WTC11 (cell line): ENCODE measurements around the gene TLE4. TPM values are rescaled to one million over a fixed set of nuclear protein-coding genes. Genes with fewer than 3 reads are reported as not detected.

Source experiments
- ATAC-seq: fragments of 200-7000 bp; cut with Tn5 transposase; 2 replicates; pipeline ENCODE4 v1.10.0; 2021; ENCODE audit warnings: mild to moderate bottlenecking, moderate library complexity
- CTCF ChIA-PET: fragments of 300-600 bp; sonication (Branson Sonifier 250); formaldehyde crosslinking; loops from one replicate; lab custom pipeline; 2021; ENCODE audit warnings: antibody characterized with exemption; lab: Charles Lee
- POLR2A ChIA-PET: fragments of 350-600 bp; sonication (Branson Sonifier 250); formaldehyde crosslinking; loops from one replicate; lab custom pipeline; 2021; ENCODE audit warnings: antibody characterized with exemption; lab: Charles Lee
- DNase-seq: peaks from one replicate; pipeline ENCODE4 v3.0.0; 2021; ENCODE audit warnings: low spot score
- H3K27ac Mint-ChIP-seq: 2 replicates; pipeline ENCODE4 v1.8.0; 2021; ENCODE audit warnings: mixed read lengths
- H3K27me3 Mint-ChIP-seq: 2 replicates; pipeline ENCODE4 v1.8.0; 2021; ENCODE audit warnings: low read depth, mild to moderate bottlenecking, moderate library complexity, mixed read lengths
- H3K36me3 Mint-ChIP-seq: 2 replicates; pipeline ENCODE4 v1.8.0; 2021; ENCODE audit warnings: mixed read lengths
- H3K4me1 Mint-ChIP-seq: 2 replicates; pipeline ENCODE4 v1.8.0; 2022; ENCODE audit warnings: mixed read lengths
- H3K4me3 Mint-ChIP-seq: 2 replicates; pipeline ENCODE4 v1.8.0; 2021; ENCODE audit warnings: mild to moderate bottlenecking, moderate library complexity, mixed read lengths
- H3K9me3 Mint-ChIP-seq: 2 replicates; pipeline ENCODE4 v1.8.0; 2021; ENCODE audit warnings: mixed read lengths
- CREB1 ChIP-seq: sonication (generic); formaldehyde crosslinking; IDR thresholded peaks from 2 replicates; pipeline ENCODE4 v1.8.0; 2023; ENCODE audit warnings: mild to moderate bottlenecking, missing genetic modification reagents
- E2F1 ChIP-seq: sonication (generic); formaldehyde crosslinking; IDR thresholded peaks from 2 replicates; pipeline ENCODE4 v1.8.0; 2022; ENCODE audit warnings: mild to moderate bottlenecking, missing genetic modification reagents
- E2F4 ChIP-seq: sonication (generic); formaldehyde crosslinking; IDR thresholded peaks from 2 replicates; pipeline ENCODE4 v1.8.1; 2022; ENCODE audit warnings: low read depth, mild to moderate bottlenecking, moderate library complexity, missing genetic modification reagents, borderline replicate concordance
- GRHL2 ChIP-seq: fragments of 250-450 bp; sonication (Bioruptor Pico); IDR thresholded peaks from 2 replicates; pipeline ENCODE4 v1.8.0; 2022; ENCODE audit warnings: mild to moderate bottlenecking, moderate library complexity; ENCODE audit not compliant: insufficient replicate concordance, severe bottlenecking
- MXD4 ChIP-seq: fragments of 250-450 bp; sonication (Bioruptor Pico); IDR thresholded peaks from 2 replicates; pipeline ENCODE4 v1.8.0; 2021; ENCODE audit warnings: mild to moderate bottlenecking, moderate library complexity, borderline replicate concordance
- STAT6 ChIP-seq: sonication (generic); formaldehyde crosslinking; conservative IDR thresholded peaks from 2 replicates; pipeline ENCODE4 v1.8.1; 2023; ENCODE audit warnings: mild to moderate bottlenecking, low read depth, missing genetic modification reagents, moderate library complexity
- TEAD4 ChIP-seq: sonication (generic); formaldehyde crosslinking; IDR thresholded peaks from 2 replicates; pipeline ENCODE4 v1.8.0; 2022; ENCODE audit warnings: mild to moderate bottlenecking, missing genetic modification reagents
- ZNF121 ChIP-seq: sonication (generic); formaldehyde crosslinking; IDR thresholded peaks from 2 replicates; pipeline ENCODE4 v1.8.0; 2023; ENCODE audit warnings: missing genetic modification reagents
- ZNF138 ChIP-seq: sonication (generic); formaldehyde crosslinking; conservative IDR thresholded peaks from 2 replicates; pipeline ENCODE4 v1.8.1; 2022; ENCODE audit warnings: mild to moderate bottlenecking, moderate library complexity, missing genetic modification reagents
- ZNF232 ChIP-seq: sonication (generic); formaldehyde crosslinking; IDR thresholded peaks from 2 replicates; pipeline ENCODE4 v1.8.0; 2022; ENCODE audit warnings: mild to moderate bottlenecking, missing genetic modification reagents
- ZNF416 ChIP-seq: fragments of 250-450 bp; sonication (Bioruptor Pico); IDR thresholded peaks from 2 replicates; pipeline ENCODE4 v1.9.0; 2021; ENCODE audit warnings: mild to moderate bottlenecking, inconsistent platforms
- ZNF423 ChIP-seq: fragments of 250-450 bp; sonication (Bioruptor Pico); IDR thresholded peaks from 2 replicates; pipeline ENCODE4 v2.1.2; 2022; ENCODE audit warnings: mild to moderate bottlenecking, moderate library complexity
- ZNF512 ChIP-seq: sonication (generic); formaldehyde crosslinking; IDR thresholded peaks from 2 replicates; pipeline ENCODE4 v1.8.1; 2022; ENCODE audit warnings: missing genetic modification reagents, borderline replicate concordance
- total RNA-seq: library from RNA; stranded (reverse); gene quantifications from 3 replicates; pipeline ENCODE4 v1.2.3, GENCODE V29; 2021
- TF ChIP-seq, protein P1 (sequence below): fragments of 250-450 bp; sonication (Bioruptor Pico); IDR thresholded peaks from 2 replicates; pipeline ENCODE4 v1.9.0; 2021; ENCODE audit warnings: mild to moderate bottlenecking, borderline replicate concordance
- TF ChIP-seq, protein P2 (sequence below): sonication (generic); formaldehyde crosslinking; IDR thresholded peaks from 2 replicates; pipeline ENCODE4 v1.8.0; 2022; ENCODE audit warnings: mild to moderate bottlenecking, missing genetic modification reagents
- TF ChIP-seq, protein P3 (sequence below): sonication (generic); formaldehyde crosslinking; IDR thresholded peaks from 2 replicates; pipeline ENCODE4 v1.8.1; 2023; ENCODE audit warnings: mild to moderate bottlenecking, moderate library complexity, missing genetic modification reagents
- TF ChIP-seq, protein P4 (sequence below): sonication (generic); formaldehyde crosslinking; conservative IDR thresholded peaks from 2 replicates; pipeline ENCODE4 v1.8.1; 2022; ENCODE audit warnings: mild to moderate bottlenecking, missing genetic modification reagents

The TLE4 gene
- total RNA-seq, 1 experiment from 2014 or later, result 48.1 TPM

GRCh38 chr9:79569814-79570447 is 1.8 kb upstream of the TLE4 start:
- ATAC-seq (no peak), DNase-seq (no peak)
- Mint-ChIP-seq H3K27me3 (peaks cover 6% of the 10 kb centered on the region), H3K4me3 (no peak overlapping the region), H3K36me3 (no peaks in the 10 kb centered on the region), H3K27ac (peak overlapping the region; percentile 65), H3K4me1 (peaks cover 16% of the 10 kb centered on the region), H3K9me3 (no peaks in the 10 kb centered on the region)
- ChIA-PET POLR2A (interaction anchor here (1.3 kb wide), 1 partner anchor 9 kb away, joined by 4 read pairs; no protein-coding TSS in a partner anchor), CTCF (no interaction called here)
- TF ChIP-seq CREB1 (CRISPR knock-in tag) (no peak), ZNF416 (CRISPR knock-in tag) (no peak)

GRCh38 chr9:79570448-79571308 is 1.1 kb upstream of the TLE4 start:
- peak overlapping the region; percentile 65 for H3K27ac Mint-ChIP-seq
- no peaks in the 10 kb centered on the region for H3K9me3 Mint-ChIP-seq
- peaks cover 6% of the 10 kb centered on the region for H3K27me3 Mint-ChIP-seq
- DNase-seq (peak; percentile 63), ATAC-seq (peak; percentile 7)
- H3K36me3 Mint-ChIP-seq, result peaks cover 3% of the 10 kb centered on the region; the same call in 1 of the 2 replicates
- CTCF ChIA-PET, result interaction anchor here (0.7 to 2.2 kb wide), 8 partner anchors 62 to 974 kb away, joined by 3 to 8 read pairs (median 4); no protein-coding TSS in a partner anchor
- H3K4me1 Mint-ChIP-seq, result peaks cover 21% of the 10 kb centered on the region
- H3K4me3 Mint-ChIP-seq, result no peak overlapping the region
- POLR2A ChIA-PET, result interaction anchor here (0.6 to 2.1 kb wide), 14 partner anchors 9 to 1274 kb away, joined by 3 to 15 read pairs (median 4); partner anchors contain the start of gene PSAT1
- TF ChIP-seq ZNF232 (CRISPR knock-in tag), result no peak
- TF ChIP-seq, protein P1, sequence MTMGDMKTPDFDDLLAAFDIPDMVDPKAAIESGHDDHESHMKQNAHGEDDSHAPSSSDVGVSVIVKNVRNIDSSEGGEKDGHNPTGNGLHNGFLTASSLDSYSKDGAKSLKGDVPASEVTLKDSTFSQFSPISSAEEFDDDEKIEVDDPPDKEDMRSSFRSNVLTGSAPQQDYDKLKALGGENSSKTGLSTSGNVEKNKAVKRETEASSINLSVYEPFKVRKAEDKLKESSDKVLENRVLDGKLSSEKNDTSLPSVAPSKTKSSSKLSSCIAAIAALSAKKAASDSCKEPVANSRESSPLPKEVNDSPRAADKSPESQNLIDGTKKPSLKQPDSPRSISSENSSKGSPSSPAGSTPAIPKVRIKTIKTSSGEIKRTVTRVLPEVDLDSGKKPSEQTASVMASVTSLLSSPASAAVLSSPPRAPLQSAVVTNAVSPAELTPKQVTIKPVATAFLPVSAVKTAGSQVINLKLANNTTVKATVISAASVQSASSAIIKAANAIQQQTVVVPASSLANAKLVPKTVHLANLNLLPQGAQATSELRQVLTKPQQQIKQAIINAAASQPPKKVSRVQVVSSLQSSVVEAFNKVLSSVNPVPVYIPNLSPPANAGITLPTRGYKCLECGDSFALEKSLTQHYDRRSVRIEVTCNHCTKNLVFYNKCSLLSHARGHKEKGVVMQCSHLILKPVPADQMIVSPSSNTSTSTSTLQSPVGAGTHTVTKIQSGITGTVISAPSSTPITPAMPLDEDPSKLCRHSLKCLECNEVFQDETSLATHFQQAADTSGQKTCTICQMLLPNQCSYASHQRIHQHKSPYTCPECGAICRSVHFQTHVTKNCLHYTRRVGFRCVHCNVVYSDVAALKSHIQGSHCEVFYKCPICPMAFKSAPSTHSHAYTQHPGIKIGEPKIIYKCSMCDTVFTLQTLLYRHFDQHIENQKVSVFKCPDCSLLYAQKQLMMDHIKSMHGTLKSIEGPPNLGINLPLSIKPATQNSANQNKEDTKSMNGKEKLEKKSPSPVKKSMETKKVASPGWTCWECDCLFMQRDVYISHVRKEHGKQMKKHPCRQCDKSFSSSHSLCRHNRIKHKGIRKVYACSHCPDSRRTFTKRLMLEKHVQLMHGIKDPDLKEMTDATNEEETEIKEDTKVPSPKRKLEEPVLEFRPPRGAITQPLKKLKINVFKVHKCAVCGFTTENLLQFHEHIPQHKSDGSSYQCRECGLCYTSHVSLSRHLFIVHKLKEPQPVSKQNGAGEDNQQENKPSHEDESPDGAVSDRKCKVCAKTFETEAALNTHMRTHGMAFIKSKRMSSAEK (CRISPR knock-in tag), result no peak
- no peak for TF ChIP-seq ZNF138
- no peak for TF ChIP-seq ZNF423 (CRISPR knock-in tag)
- TF ChIP-seq ZNF121 (CRISPR knock-in tag), result no peak
- TF ChIP-seq ZNF512 (CRISPR knock-in tag), result no peak
- no peak; the same call in 1 of the 2 replicates for TF ChIP-seq E2F4 (CRISPR knock-in tag)
- TF ChIP-seq STAT6 (CRISPR knock-in tag), result no peak
- TF ChIP-seq, protein P2, sequence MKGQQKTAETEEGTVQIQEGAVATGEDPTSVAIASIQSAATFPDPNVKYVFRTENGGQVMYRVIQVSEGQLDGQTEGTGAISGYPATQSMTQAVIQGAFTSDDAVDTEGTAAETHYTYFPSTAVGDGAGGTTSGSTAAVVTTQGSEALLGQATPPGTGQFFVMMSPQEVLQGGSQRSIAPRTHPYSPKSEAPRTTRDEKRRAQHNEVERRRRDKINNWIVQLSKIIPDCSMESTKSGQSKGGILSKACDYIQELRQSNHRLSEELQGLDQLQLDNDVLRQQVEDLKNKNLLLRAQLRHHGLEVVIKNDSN (CRISPR knock-in tag), result no peak
- TF ChIP-seq, protein P3, sequence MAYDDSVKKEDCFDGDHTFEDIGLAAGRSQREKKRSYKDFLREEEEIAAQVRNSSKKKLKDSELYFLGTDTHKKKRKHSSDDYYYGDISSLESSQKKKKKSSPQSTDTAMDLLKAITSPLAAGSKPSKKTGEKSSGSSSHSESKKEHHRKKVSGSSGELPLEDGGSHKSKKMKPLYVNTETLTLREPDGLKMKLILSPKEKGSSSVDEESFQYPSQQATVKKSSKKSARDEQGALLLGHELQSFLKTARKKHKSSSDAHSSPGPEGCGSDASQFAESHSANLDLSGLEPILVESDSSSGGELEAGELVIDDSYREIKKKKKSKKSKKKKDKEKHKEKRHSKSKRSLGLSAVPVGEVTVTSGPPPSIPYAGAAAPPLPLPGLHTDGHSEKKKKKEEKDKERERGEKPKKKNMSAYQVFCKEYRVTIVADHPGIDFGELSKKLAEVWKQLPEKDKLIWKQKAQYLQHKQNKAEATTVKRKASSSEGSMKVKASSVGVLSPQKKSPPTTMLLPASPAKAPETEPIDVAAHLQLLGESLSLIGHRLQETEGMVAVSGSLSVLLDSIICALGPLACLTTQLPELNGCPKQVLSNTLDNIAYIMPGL (CRISPR knock-in tag), result peak; percentile 11; the same call in 1 of the 2 replicates
- no peak for TF ChIP-seq E2F1 (CRISPR knock-in tag)
- no peak for TF ChIP-seq TEAD4
- no peak for TF ChIP-seq MXD4
- TF ChIP-seq GRHL2 (CRISPR knock-in tag), result no peak
- TF ChIP-seq, protein P4, sequence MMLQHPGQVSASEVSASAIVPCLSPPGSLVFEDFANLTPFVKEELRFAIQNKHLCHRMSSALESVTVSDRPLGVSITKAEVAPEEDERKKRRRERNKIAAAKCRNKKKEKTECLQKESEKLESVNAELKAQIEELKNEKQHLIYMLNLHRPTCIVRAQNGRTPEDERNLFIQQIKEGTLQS, result no peak
